Keratinocyte (primary cell): ENCODE results near the gene PRKCH. TPM values are rescaled to one million over a fixed set of nuclear protein-coding genes. Genes with fewer than 3 reads are reported as not detected.

Experiments used
- DNase-seq: peaks from one replicate; pipeline ENCODE4 v3.0.0-alpha.2; 2011; ENCODE audit warnings: low read depth, missing footprints, low spot score
- FAIRE-seq: peaks from 2 replicates; lab custom pipeline; 2011; peaks lifted over from hg19 to GRCh38; lab: Jason Lieb, UNC
- H2AFZ ChIP-seq: 2 replicates; pipeline ENCODE4 v1.6.0; 2012; ENCODE audit warnings: low read length, control low read depth, inconsistent platforms; ENCODE audit not compliant: control insufficient read depth
- H3K27ac ChIP-seq: 2 replicates; pipeline ENCODE4 v1.5.1; 2011; ENCODE audit warnings: low read length; ENCODE audit not compliant: control insufficient read depth, insufficient read depth
- H3K27me3 ChIP-seq: 3 replicates; pipeline ENCODE4 v1.6.0; 2011; ENCODE audit warnings: low read length; ENCODE audit not compliant: control insufficient read depth, insufficient read depth; ENCODE audit errors: extremely low read depth
- H3K36me3 ChIP-seq, 2 experiments: 2 replicates in 1 of 2; 3 replicates in 1 of 2; pipeline ENCODE4 v1.5.1; 2011; ENCODE audit warnings: low read length in 2 of 2, mild to moderate bottlenecking in 1 of 2; ENCODE audit not compliant: control insufficient read depth in 2 of 2, insufficient read depth in 2 of 2; ENCODE audit errors: extremely low read depth in 1 of 2
- H3K4me1 ChIP-seq: 3 replicates; pipeline ENCODE4 v1.5.1; 2011; ENCODE audit warnings: low read length; ENCODE audit not compliant: control insufficient read depth, insufficient read depth; ENCODE audit errors: extremely low read depth
- H3K4me2 ChIP-seq: 3 replicates; pipeline ENCODE4 v1.6.0; 2011; ENCODE audit warnings: low read depth, low read length; ENCODE audit not compliant: control insufficient read depth, insufficient read depth; ENCODE audit errors: extremely low read depth
- H3K4me3 ChIP-seq, 3 experiments: fragments of 200-600 bp in 1 of 3; sonication (generic) in 1 of 3; 2 replicates in 2 of 3; 3 replicates in 1 of 3; pipeline ENCODE4 v1.5.1; 2011 to 2016; ENCODE audit warnings: low read length in 3 of 3, mild to moderate bottlenecking in 3 of 3, control low read depth in 2 of 3, inconsistent platforms in 1 of 3, low read depth in 1 of 3, mixed read lengths in 1 of 3, mixed run types in 1 of 3, moderate library complexity in 1 of 3; ENCODE audit not compliant: control insufficient read depth in 2 of 3, insufficient read depth in 2 of 3; ENCODE audit errors: extremely low read depth in 1 of 3
- H3K79me2 ChIP-seq: 2 replicates; pipeline ENCODE4 v1.6.0; 2012; ENCODE audit warnings: low read length; ENCODE audit not compliant: control insufficient read depth, insufficient read depth
- H3K9ac ChIP-seq: 3 replicates; pipeline ENCODE4 v1.6.0; 2011; ENCODE audit warnings: low read length; ENCODE audit not compliant: control insufficient read depth, insufficient read depth; ENCODE audit errors: extremely low read depth
- H3K9me1 ChIP-seq: 3 replicates; pipeline ENCODE4 v1.6.0; 2011; ENCODE audit warnings: low read length; ENCODE audit not compliant: control insufficient read depth, insufficient read depth; ENCODE audit errors: extremely low read depth
- H3K9me3 ChIP-seq: 2 replicates; pipeline ENCODE4 v1.5.1; 2012; ENCODE audit warnings: low read depth, low read length; ENCODE audit not compliant: control insufficient read depth
- H4K20me1 ChIP-seq: 3 replicates; pipeline ENCODE4 v1.6.0; 2011; ENCODE audit warnings: low read length; ENCODE audit not compliant: control insufficient read depth, insufficient read depth; ENCODE audit errors: extremely low read depth
- CTCF ChIP-seq, 3 experiments: IDR thresholded peaks in 1 of 3; conservative IDR thresholded peaks in 1 of 3; optimal IDR thresholded peaks in 1 of 3; 2 replicates in 2 of 3; 3 replicates in 1 of 3; pipeline versions ENCODE3 to v1.5.1; 2011; ENCODE audit warnings: low read length in 3 of 3, mild to moderate bottlenecking in 3 of 3, moderate library complexity in 2 of 3, control low read depth in 1 of 3, inconsistent platforms in 1 of 3; ENCODE audit not compliant: insufficient read depth in 2 of 3; ENCODE audit errors: extremely low read depth in 1 of 3
- EZH2 ChIP-seq: IDR thresholded peaks from one replicate; pipeline ENCODE4 v1.6.1; 2012; ENCODE audit warnings: inconsistent platforms, mild to moderate bottlenecking, low read length, moderate library complexity
- dilution Hi-C: fragments of 300-500 bp; cut with MboI; formaldehyde crosslinking; loops from one replicate; pipeline ENCODE4 v1.7.0; 2020; ENCODE audit warnings: low sequenced_read_pairs; ENCODE audit not compliant: extremely low pct_ligation_motif_present
- polyA plus RNA-seq, 5 experiments: library from polyadenylated mRNA; depleted of rRNA in 3 of 5; stranded (reverse) in 3 of 5; stranded (forward) in 1 of 5; unstranded in 1 of 5; fragments of >200 nt; gene quantifications; 1 replicate in 1 of 5; 2 replicates in 3 of 5; 3 replicates in 1 of 5; pipeline versions ENCODE4 v1.2.1 to v1.2.3, GENCODE V29; 2011 to 2012; ENCODE audit warnings: missing spikeins in 2 of 5, low read depth in 1 of 5, low replicate concordance in 1 of 5

Gene PRKCH
- polyA plus RNA-seq, 1 donor (not counting 4 experiments of a cell fraction or from before 2014, with no cell fraction given): 13.7 TPM

GRCh38 chr14:61467296-61467695 is 145.9 kb downstream of the PRKCH start:
- Histone ChIP-seq H3K79me2 (no peaks in the 10 kb centered on the region), H3K9me1 (no peaks in the 10 kb centered on the region), H3K9me3 (no peaks in the 10 kb centered on the region), H2AFZ (no peak overlapping the region), H3K4me3 (no peak overlapping the region), H3K27ac (no peak overlapping the region), H3K4me2 (peak overlapping the region; percentile 11), H3K36me3 (no peaks in the 10 kb centered on the region), H3K27me3 (no peaks in the 10 kb centered on the region), H4K20me1 (no peaks in the 10 kb centered on the region), H3K4me1 (peaks cover 64% of the 10 kb centered on the region), H3K9ac (no peak overlapping the region)
- dilution Hi-C loops: loop anchor here (10.0 kb wide), 1 partner anchor 278 kb away; no protein-coding TSS in a partner anchor
- no peak for FAIRE-seq
- no peak for DNase-seq
- TF ChIP-seq CTCF (optimal IDR thresholded peaks at IDR 0.05 in 1 of 3, IDR thresholded peaks at IDR 0.05 in 1 of 3, conservative IDR thresholded peaks at IDR 0.05 in 1 of 3; ENCODE audit: extremely low read depth in 1 of 3, insufficient read depth in 2 of 3, low read length in 3 of 3) (no peak), EZH2 (no peak)

- H3K9ac ChIP-seq: no peak overlapping the region
- H3K27me3 ChIP-seq: no peaks in the 10 kb centered on the region
- peak overlapping the region; percentile 26 for H3K4me2 ChIP-seq
- no peak overlapping the region for H3K4me3 ChIP-seq
- peaks cover 61% of the 10 kb centered on the region for H3K4me1 ChIP-seq
- DNase-seq (no peak), FAIRE-seq (no peak)
- H3K36me3 ChIP-seq: no peaks in the 10 kb centered on the region
- no peaks in the 10 kb centered on the region for H3K9me1 ChIP-seq
- H4K20me1 ChIP-seq: no peaks in the 10 kb centered on the region
- H3K27ac ChIP-seq: no peak overlapping the region
- H3K9me3 ChIP-seq: no peaks in the 10 kb centered on the region
- TF ChIP-seq EZH2 (no peak), CTCF (optimal IDR thresholded peaks at IDR 0.05 in 1 of 3, IDR thresholded peaks at IDR 0.05 in 1 of 3, conservative IDR thresholded peaks at IDR 0.05 in 1 of 3; ENCODE audit: extremely low read depth in 1 of 3, insufficient read depth in 2 of 3, low read length in 3 of 3) (no peak)
- H3K79me2 ChIP-seq: no peaks in the 10 kb centered on the region
- dilution Hi-C loops: loop anchor here (10.0 kb wide), 1 partner anchor 277 kb away; no protein-coding TSS in a partner anchor
- H2AFZ ChIP-seq: no peak overlapping the region
Observed at GRCh38 chr14:61468063-61468825, 146.9 kb downstream of the PRKCH start.
